Neural progenitor cell (in vitro differentiated cells): ENCODE data around the gene PARN.

ENCODE experiments used
- CTCF ChIP-seq: fragments of 200-600 bp; sonication (generic); IDR thresholded peaks from 2 replicates; pipeline ENCODE4 v1.5.1; 2017; ENCODE audit warnings: antibody characterized with exemption, mild to moderate bottlenecking
- EZH2 ChIP-seq: fragments of 200-600 bp; sonication (generic); IDR thresholded peaks from 2 replicates; pipeline ENCODE4 v1.6.1; 2017; ENCODE audit warnings: antibody characterized with exemption, mild to moderate bottlenecking, moderate library complexity
- EZH2phosphoT487 ChIP-seq: fragments of 200-600 bp; sonication (generic); IDR thresholded peaks from 2 replicates; pipeline ENCODE4 v1.6.1; 2017; ENCODE audit warnings: antibody characterized with exemption

DNA sequence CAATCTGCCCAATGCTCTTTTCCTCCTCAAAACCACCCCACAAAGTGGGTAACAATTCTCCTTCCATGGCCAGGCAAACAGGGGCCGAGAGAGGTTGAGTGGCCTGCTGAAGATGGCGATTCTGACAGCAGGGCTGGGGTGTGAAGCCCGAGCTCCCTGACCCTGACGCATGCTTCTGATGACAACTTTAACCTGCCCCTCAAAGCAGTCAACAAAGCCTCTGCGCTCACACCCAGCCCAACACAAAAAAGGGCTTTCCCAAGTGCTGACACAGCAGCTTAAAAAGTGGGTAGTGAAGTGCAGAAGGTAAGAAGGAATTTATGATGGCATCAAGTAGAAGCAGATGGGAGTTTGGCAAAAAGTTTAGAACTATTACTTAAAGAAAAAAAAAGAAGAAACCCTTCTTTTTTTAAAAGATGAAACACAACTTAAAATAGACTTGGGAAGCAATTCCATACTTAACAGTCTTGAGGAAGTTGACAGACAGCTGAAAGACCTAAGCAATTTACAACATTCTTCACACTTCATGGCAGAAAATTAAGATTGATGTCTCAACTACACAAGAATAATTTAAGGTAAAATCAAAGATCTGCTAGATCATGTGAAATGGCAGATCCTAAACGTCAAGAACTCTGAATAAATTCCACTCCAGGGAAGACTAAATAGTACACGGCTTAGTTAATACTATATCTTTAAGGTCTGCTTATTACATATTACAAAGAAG lies 133.9 kb downstream of the PARN start:
- TF ChIP-seq CTCF = no peak
- TF ChIP-seq EZH2 = no peak
- no peak for TF ChIP-seq EZH2phosphoT487
